ENCODE data around the gene MNX1. TPM values are rescaled to one million over a fixed set of nuclear protein-coding genes. Genes with fewer than 3 reads are reported as not detected.

MNX1 gene
- total RNA-seq, 1 experiment from 2014 or later = not detected

GRCh38 chr7:157032128-157032527, 21.7 kb upstream of the MNX1 start:
- ChIA-PET POLR2A (ENCODE audit: low non-redundant PET) (no interaction called here), CTCF (no interaction called here)
- no peak overlapping the region for H3K4me3 ChIP-seq (ENCODE audit: low read depth, low read length, poor library complexity, severe bottlenecking)
- peaks cover 65% of the 10 kb centered on the region for H3K27me3 ChIP-seq (replicated peaks; ENCODE audit: insufficient read depth, low read depth, low read length, poor library complexity)
- H3K4me1 ChIP-seq (ENCODE audit: insufficient read depth, low read length, poor library complexity, severe bottlenecking) = no peaks in the 10 kb centered on the region
- TF ChIP-seq CTCF (conservative IDR thresholded peaks at IDR 0.05; ENCODE audit: low read depth, low read length) (no peak), EZH2 (IDR thresholded peaks at IDR 0.05; ENCODE audit: borderline replicate concordance, low read depth, low read length, poor library complexity, severe bottlenecking) (no peak)
- no peak for DNase-seq (ENCODE audit: low spot score)
- H3K9me3 ChIP-seq (ENCODE audit: low read depth, low read length, poor library complexity, severe bottlenecking) = no peaks in the 10 kb centered on the region
- no peaks in the 10 kb centered on the region for H3K36me3 ChIP-seq (ENCODE audit: insufficient read depth, low read length, poor library complexity, severe bottlenecking)
- no TSS peak for BruUV-seq (replicated peaks)
- no peak overlapping the region for H3K27ac ChIP-seq (ENCODE audit: low read depth, low read length, poor library complexity, severe bottlenecking)
- intact Hi-C loops (cut with micrococcal nuclease; ENCODE audit: unreplicated experiment) = no loop called here

- no peaks in the 10 kb centered on the region for H3K36me3 ChIP-seq (ENCODE audit: insufficient read depth, low read length, poor library complexity, severe bottlenecking)
- no peaks in the 10 kb centered on the region for H3K9me3 ChIP-seq (ENCODE audit: low read depth, low read length, poor library complexity, severe bottlenecking)
- BruUV-seq (replicated peaks) = no TSS peak
- intact Hi-C loops (cut with micrococcal nuclease; ENCODE audit: unreplicated experiment) = no loop called here
- no peaks in the 10 kb centered on the region for H3K4me1 ChIP-seq (ENCODE audit: insufficient read depth, low read length, poor library complexity, severe bottlenecking)
- H3K27me3 ChIP-seq (replicated peaks; ENCODE audit: insufficient read depth, low read depth, low read length, poor library complexity) = peaks cover 83% of the 10 kb centered on the region
- no peak overlapping the region for H3K27ac ChIP-seq (ENCODE audit: low read depth, low read length, poor library complexity, severe bottlenecking)
- POLR2A ChIA-PET (ENCODE audit: low non-redundant PET) = no interaction called here
- DNase-seq (ENCODE audit: low spot score) = no peak
- CTCF ChIA-PET = no interaction called here
- no peak overlapping the region for H3K4me3 ChIP-seq (ENCODE audit: low read depth, low read length, poor library complexity, severe bottlenecking)
- TF ChIP-seq CTCF (conservative IDR thresholded peaks at IDR 0.05; ENCODE audit: low read depth, low read length) (no peak), EZH2 (IDR thresholded peaks at IDR 0.05; ENCODE audit: borderline replicate concordance, low read depth, low read length, poor library complexity, severe bottlenecking) (no peak)
Measured at GRCh38 chr7:157028199-157028903, 17.9 kb upstream of the MNX1 start.

- ChIA-PET POLR2A (ENCODE audit: low non-redundant PET) (no interaction called here), CTCF (no interaction called here)
- no peaks in the 10 kb centered on the region for H3K4me1 ChIP-seq (ENCODE audit: insufficient read depth, low read length, poor library complexity, severe bottlenecking)
- no peak for DNase-seq (ENCODE audit: low spot score)
- H3K27me3 ChIP-seq (replicated peaks; ENCODE audit: insufficient read depth, low read depth, low read length, poor library complexity) = peaks cover 83% of the 10 kb centered on the region
- no peak overlapping the region for H3K4me3 ChIP-seq (ENCODE audit: low read depth, low read length, poor library complexity, severe bottlenecking)
- TF ChIP-seq EZH2 (IDR thresholded peaks at IDR 0.05; ENCODE audit: borderline replicate concordance, low read depth, low read length, poor library complexity, severe bottlenecking) (no peak), CTCF (conservative IDR thresholded peaks at IDR 0.05; ENCODE audit: low read depth, low read length) (no peak)
- intact Hi-C loops (cut with micrococcal nuclease; ENCODE audit: unreplicated experiment) = no loop called here
- H3K27ac ChIP-seq (ENCODE audit: low read depth, low read length, poor library complexity, severe bottlenecking) = no peak overlapping the region
- H3K9me3 ChIP-seq (ENCODE audit: low read depth, low read length, poor library complexity, severe bottlenecking) = no peaks in the 10 kb centered on the region
- H3K36me3 ChIP-seq (ENCODE audit: insufficient read depth, low read length, poor library complexity, severe bottlenecking) = no peaks in the 10 kb centered on the region
- BruUV-seq (replicated peaks) = no TSS peak
Measured at GRCh38 chr7:157027568-157028198, 17.2 kb upstream of the MNX1 start.

Measured in A673 (cell line).